GM19023 (cell line): ENCODE data around the gene COPS4.
"Not testable (repeated sequence)": the region's sequence is repeated elsewhere in the genome, so short reads cannot be mapped to it uniquely, and the experiment has no call there.

Experiments
- ATAC-seq: cut with Tn5 transposase; IDR thresholded peaks from one replicate; pipeline ENCODE4 v1.9.1; 2021; ENCODE audit warnings: mild to moderate bottlenecking, moderate library complexity; ENCODE audit not compliant: unreplicated experiment

The COPS4 gene

GRCh38 chr4:83083925-83084475 lies 49.0 kb downstream of the COPS4 start:
- no peak for ATAC-seq

- not testable (repeated sequence) for ATAC-seq
These were observed 50.0 kb downstream of the COPS4 start for GRCh38 chr4:83084956-83085355.

- no peak for ATAC-seq
These were observed 54.6 kb downstream of the COPS4 start for GRCh38 chr4:83089410-83090157.

DNA sequence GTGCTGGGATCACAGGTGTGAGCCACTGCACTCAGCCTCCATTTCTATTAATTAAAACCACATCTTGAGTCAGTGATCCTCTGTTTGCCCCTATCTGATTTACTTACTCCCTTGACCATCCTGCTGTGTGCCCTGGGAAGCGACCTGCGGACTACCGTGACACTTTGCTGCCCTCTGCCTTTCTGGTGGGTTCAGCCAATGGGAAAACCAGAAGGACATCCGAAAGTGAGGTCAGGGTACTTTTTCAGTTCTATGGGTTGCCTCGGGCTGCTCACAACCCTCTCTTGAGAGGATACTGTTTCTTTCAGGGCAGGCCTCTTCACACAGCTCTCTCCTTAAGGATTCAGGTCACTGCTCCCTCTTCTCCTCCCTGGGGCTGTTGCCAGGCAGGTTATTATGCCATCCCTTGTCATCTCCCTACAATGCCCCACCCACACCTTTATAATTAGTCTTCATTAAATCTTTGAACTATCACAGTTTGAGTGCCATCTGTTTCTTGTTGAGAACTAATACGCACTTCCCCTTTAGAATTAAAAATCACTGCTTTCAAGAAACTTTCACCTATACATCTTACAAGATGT lies 58.2 kb downstream of the COPS4 start:
- no peak for ATAC-seq

GRCh38 chr4:83096397-83096796 lies 61.4 kb downstream of the COPS4 start:
- no peak for ATAC-seq

GRCh38 chr4:83104991-83105390 lies 70.0 kb downstream of the COPS4 start:
- no peak for ATAC-seq

DNA sequence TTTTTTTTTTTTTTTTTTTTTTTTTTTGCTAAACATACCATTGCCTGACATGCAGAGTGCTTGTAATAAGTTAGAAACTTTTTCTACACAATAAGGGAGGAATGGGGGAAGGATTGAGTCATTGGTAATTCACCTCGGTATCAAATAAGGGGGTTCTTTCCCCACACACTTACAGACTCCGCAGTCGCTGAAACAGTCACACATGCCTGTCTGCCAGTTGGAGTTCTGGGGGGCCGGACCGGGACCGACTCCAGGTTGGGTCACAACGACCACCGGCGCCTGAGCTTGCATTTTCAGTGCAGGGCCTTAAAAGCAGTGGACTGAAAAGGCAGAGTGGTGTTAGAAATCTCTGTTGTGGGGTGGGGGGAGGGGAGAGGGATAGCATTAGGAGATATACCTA lies 72.6 kb downstream of the COPS4 start:
- no peak for ATAC-seq

DNA sequence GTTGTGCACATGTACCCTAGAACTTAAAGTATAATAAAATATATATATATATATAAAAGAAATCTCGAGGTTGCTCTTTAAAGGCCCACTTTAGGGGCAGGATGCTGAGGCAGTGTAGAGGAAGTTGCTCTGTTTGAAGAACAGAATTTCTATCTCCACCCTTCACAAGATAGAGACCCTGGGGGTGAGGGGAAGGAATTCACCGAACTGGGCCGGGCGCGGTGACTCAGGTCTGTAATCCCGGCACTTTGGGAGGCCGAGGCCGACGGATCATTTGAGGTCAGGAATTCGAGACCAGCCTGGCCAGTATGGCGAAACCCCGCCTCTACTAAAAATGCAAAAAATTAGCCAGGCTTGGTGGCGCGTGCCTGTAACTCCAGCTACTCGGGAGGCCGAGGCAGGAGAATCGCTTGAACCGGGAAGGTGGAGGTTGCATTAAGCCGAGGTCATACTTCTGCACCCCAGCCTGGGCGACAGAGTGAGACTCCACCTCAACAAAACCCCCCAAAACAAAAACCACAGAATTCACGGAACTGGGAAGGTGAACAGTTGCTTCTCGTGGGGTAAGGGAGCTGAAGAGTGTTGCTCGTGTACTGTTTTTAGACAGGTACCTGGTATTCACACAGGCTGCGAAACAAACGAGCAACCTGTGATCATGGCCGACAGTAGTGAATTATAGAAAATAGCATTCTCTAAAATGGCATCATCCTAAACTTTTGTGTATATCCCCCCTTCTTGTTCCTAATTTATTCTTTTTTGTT lies 73.3 kb downstream of the COPS4 start:
- no peak for ATAC-seq

GRCh38 chr4:83109480-83110222 lies 74.7 kb downstream of the COPS4 start:
- peak; percentile 28 for ATAC-seq

DNA sequence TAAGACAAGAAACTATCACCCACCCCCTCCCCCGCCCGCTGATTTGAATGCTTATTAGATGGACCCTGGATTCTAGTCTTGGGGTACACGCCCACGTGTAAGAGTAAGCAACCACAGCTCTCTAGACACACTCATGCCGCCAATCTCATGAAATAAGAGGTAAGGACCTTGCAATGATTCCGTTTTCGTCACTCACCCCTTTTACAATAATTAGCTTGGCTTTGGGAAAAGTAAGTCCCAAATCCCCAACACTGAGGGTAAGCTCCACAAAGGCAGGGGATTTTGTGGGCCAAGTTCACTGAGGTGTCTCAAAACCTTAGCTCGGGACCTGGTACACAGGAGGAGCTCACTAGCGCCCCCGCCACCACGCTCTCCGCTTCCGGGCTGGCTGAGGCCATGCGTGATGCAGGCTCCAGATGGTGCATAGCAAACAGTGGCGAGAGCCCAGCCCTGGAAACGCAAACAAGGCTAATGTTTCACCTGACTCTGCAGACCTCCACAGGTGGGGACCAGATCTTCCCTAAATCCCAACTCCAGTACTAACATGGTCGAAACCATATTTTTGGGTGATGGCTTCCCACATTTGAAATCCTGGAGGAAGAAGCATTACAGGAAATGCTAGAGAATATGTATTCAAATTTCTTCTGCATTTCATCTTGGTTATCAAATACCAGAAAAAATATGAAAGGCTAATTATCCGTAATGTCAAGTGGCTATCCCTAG lies 75.4 kb downstream of the COPS4 start:
- peak; percentile 79 for ATAC-seq

- ATAC-seq: no peak
These were observed 76.2 kb downstream of the COPS4 start for GRCh38 chr4:83110970-83111750.

GRCh38 chr4:83111751-83112141 lies 76.8 kb downstream of the COPS4 start:
- ATAC-seq: not testable (repeated sequence)

DNA sequence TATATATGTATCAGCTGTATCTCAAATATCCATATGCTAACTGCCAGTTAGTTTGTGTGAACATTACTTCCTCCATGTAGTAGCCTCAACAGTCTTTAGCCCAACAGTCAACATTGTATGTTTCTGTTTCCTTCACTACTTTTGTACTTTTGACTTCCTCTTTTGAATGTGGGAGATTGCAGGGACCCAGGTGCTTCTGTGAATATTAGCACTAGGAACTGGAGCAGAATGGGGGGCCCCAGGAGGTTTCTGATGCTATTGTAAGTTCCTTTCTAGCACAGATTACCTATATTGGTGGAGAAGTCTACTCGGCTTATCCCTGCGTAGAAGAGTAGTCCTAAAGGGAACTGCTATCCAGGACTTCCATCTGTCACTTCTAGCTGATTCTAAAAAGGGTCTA lies 77.2 kb downstream of the COPS4 start:
- ATAC-seq: peak; percentile 35

DNA sequence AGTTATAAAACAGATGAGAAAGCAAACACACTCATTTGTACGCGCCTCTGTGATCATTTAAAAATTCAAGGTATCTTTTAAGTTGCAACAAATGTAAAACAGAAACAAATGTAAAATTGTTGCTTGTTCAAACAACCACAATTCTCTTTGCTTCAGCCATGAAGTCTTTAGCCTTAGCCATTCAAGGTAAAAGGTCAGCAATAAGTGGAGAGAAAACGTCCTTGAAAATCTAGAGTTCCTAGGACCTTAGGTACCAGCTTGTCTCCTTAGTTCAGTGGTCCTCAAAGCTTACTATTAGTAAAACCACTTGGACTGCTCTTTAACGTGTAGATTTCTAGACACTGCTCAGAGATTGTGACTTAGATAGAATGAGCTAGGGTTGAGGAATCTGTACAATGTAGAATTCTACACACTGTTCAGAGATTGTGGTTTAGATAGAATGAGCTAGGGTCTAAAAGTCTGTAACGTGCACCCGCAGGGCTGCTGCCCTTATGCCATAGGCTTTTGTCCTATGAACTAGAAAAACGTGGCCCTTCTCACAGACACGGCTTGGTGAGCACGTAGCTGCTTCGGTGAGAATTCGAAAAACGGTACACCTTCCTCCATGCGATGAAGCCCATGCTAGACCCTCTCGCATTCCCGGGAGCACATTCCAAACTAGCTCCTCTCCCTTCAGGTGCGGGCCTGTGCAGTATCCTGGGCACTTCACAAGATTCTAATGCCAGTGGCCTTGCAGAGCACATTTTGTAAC lies 77.9 kb downstream of the COPS4 start:
- ATAC-seq: no peak

GRCh38 chr4:83113429-83113786 lies 78.4 kb downstream of the COPS4 start:
- ATAC-seq: no peak

- no peak for ATAC-seq
These were observed 79.6 kb downstream of the COPS4 start, which contains the start of gene PLAC8 for GRCh38 chr4:83114576-83114975. TSS of gene PLAC8 (minus strand) at chr4:83114729. CDS start at chr4:83107921, 6,808 bp downstream.

GRCh38 chr4:83115000-83115399 lies 80.0 kb downstream of the COPS4 start:
- ATAC-seq: no peak

DNA sequence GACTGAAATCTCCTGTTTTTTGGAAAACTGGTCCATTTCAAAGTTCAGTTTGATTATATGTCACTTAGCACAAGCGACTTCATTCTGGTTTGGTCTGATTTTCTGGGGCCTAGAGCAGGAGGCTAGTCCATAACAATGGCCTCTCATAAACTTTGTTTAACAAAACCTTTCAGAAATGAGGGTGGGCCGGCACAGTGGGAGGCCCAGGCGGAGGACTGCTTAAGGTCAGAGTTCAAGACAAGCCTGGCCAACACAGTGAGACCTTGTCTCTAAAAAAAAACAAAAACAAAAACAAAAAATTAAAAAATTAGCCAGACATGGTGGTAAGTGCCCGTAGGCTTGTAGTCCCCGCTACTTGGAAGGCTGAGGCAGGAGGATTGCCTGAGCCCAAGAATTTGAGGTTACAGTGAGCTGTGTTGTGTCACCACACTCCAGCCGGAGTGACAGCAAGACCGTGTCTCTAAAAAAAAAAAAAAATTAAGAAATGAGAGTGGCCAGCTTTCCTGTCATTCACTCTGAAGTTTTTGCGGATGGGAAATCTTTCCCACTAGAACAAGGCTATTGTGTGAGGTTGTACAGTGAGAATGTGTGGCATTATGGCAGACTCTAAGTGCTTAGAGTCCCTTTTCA lies 80.8 kb downstream of the COPS4 start:
- no peak for ATAC-seq
